HepG2 (cell line): ENCODE data around the gene PTPRM.

Experiments used
- CTCF ChIP-seq: sonication (generic); formaldehyde crosslinking; IDR thresholded peaks from 2 replicates; pipeline ENCODE4 v1.5.0; 2020; ENCODE audit warnings: mild to moderate bottlenecking, missing genetic modification reagents, moderate library complexity
- EP300 ChIP-seq, 3 experiments: sonication (generic) in 1 of 3; formaldehyde crosslinking in 1 of 3; IDR thresholded peaks; 2 replicates each; pipeline versions ENCODE4 v1.5.1 to v1.6.1; 2011 to 2020; ENCODE audit warnings: low read depth in 2 of 3, low read length in 2 of 3, borderline replicate concordance in 1 of 3, improper control_type of control experiment in 1 of 3, mild to moderate bottlenecking in 1 of 3, missing genetic modification reagents in 1 of 3, moderate library complexity in 1 of 3
- PHF21A ChIP-seq: sonication (generic); formaldehyde crosslinking; IDR thresholded peaks from 2 replicates; pipeline ENCODE4 v1.5.0; 2020; ENCODE audit warnings: mild to moderate bottlenecking, missing genetic modification reagents
- POLR2AphosphoS5 ChIP-seq: IDR thresholded peaks from 2 replicates; pipeline ENCODE4 v1.6.1; 2012; ENCODE audit warnings: low read depth, low read length
- SIN3A ChIP-seq: IDR thresholded peaks from 2 replicates; pipeline ENCODE4 v1.6.1; 2011; ENCODE audit warnings: low read depth, mild to moderate bottlenecking, control low read depth, low read length, borderline replicate concordance
- ZBTB39 ChIP-seq: sonication (generic); formaldehyde crosslinking; IDR thresholded peaks from 2 replicates; pipeline ENCODE4 v1.5.0; 2020; ENCODE audit warnings: missing genetic modification reagents
- ZNF691 ChIP-seq: sonication (generic); formaldehyde crosslinking; IDR thresholded peaks from 2 replicates; pipeline ENCODE4 v1.4.0; 2020; ENCODE audit warnings: missing genetic modification reagents, low read depth, mild to moderate bottlenecking, borderline replicate concordance
- TF ChIP-seq, protein P1 (sequence below): IDR thresholded peaks from 2 replicates; pipeline ENCODE4 v1.6.1; 2016; ENCODE audit warnings: low read depth, control low read depth

GRCh38 chr18:7677001-7677400 is 109.9 kb downstream of the PTPRM start:
- no peak for TF ChIP-seq PHF21A
- TF ChIP-seq EP300 (IDR thresholded peaks at IDR 0.05; ENCODE audit: low read depth in 2 of 2, low read length in 2 of 2): no peak
- no peak for TF ChIP-seq EP300 (CRISPR knock-in tag; IDR thresholded peaks at IDR 0.05; ENCODE audit: borderline replicate concordance)
- TF ChIP-seq SIN3A: no peak
- no peak for TF ChIP-seq POLR2AphosphoS5
- TF ChIP-seq, protein P1, sequence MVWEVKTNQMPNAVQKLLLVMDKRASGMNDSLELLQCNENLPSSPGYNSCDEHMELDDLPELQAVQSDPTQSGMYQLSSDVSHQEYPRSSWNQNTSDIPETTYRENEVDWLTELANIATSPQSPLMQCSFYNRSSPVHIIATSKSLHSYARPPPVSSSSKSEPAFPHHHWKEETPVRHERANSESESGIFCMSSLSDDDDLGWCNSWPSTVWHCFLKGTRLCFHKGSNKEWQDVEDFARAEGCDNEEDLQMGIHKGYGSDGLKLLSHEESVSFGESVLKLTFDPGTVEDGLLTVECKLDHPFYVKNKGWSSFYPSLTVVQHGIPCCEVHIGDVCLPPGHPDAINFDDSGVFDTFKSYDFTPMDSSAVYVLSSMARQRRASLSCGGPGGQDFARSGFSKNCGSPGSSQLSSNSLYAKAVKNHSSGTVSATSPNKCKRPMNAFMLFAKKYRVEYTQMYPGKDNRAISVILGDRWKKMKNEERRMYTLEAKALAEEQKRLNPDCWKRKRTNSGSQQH (CRISPR knock-in tag): no peak
- no peak for TF ChIP-seq CTCF (CRISPR knock-in tag)
- no peak for TF ChIP-seq ZNF691 (CRISPR knock-in tag)
- TF ChIP-seq ZBTB39 (CRISPR knock-in tag): no peak
